HEK293T (cell line): Measurements from ENCODE around the gene ACADSB.

Source experiments
- CTCF ChIA-PET: fragments of 350-600 bp; formaldehyde crosslinking; extraction: SDS; loops from one replicate; lab custom pipeline; 2021; ENCODE audit warnings: antibody characterized with exemption, inconsistent platforms; lab: Yijun Ruan, JAX
- POLR2A ChIA-PET: fragments of 350-600 bp; formaldehyde crosslinking; extraction: SDS; loops from one replicate; lab custom pipeline; 2020; ENCODE audit warnings: antibody characterized with exemption, inconsistent platforms; lab: Yijun Ruan, JAX
- DNase-seq: peaks from one replicate; pipeline ENCODE4 v3.0.0; 2012; ENCODE audit warnings: mixed read lengths; ENCODE audit errors: extremely low spot score
- ARNT ChIP-seq: fragments of 450-650 bp; IDR thresholded peaks from 2 replicates; pipeline ENCODE4 v1.6.1; 2017; ENCODE audit warnings: mild to moderate bottlenecking
- BHLHE40 ChIP-seq: fragments of 450-650 bp; IDR thresholded peaks from 2 replicates; pipeline ENCODE4 v1.6.1; 2016; ENCODE audit warnings: mild to moderate bottlenecking, moderate library complexity, borderline replicate concordance
- CTBP1 ChIP-seq: fragments of 450-650 bp; IDR thresholded peaks from 2 replicates; pipeline ENCODE4 v1.6.1; 2016; ENCODE audit warnings: borderline replicate concordance
- ELF4 ChIP-seq: fragments of 450-650 bp; IDR thresholded peaks from 2 replicates; pipeline ENCODE4 v1.6.1; 2017; ENCODE audit warnings: antibody characterized with exemption
- FOXA1 ChIP-seq: fragments of 450-650 bp; IDR thresholded peaks from 2 replicates; pipeline ENCODE4 v1.6.1; 2016; ENCODE audit warnings: mild to moderate bottlenecking
- FOXK2 ChIP-seq: fragments of 450-650 bp; IDR thresholded peaks from 2 replicates; pipeline ENCODE4 v1.6.1; 2016; ENCODE audit warnings: mild to moderate bottlenecking
- FOXM1 ChIP-seq: fragments of 450-650 bp; IDR thresholded peaks from 2 replicates; pipeline ENCODE4 v1.6.1; 2017; ENCODE audit warnings: mild to moderate bottlenecking, borderline replicate concordance
- HDGF ChIP-seq: fragments of 450-650 bp; IDR thresholded peaks from 2 replicates; pipeline ENCODE4 v1.6.1; 2017; ENCODE audit warnings: antibody characterized with exemption, borderline replicate concordance
- L3MBTL2 ChIP-seq: fragments of 450-650 bp; conservative IDR thresholded peaks from 2 replicates; pipeline ENCODE4 v1.6.1; 2016; ENCODE audit warnings: mild to moderate bottlenecking
- LEF1 ChIP-seq: fragments of 450-650 bp; IDR thresholded peaks from 2 replicates; pipeline ENCODE4 v1.6.1; 2017; ENCODE audit warnings: mild to moderate bottlenecking, borderline replicate concordance
- NFRKB ChIP-seq: fragments of 450-650 bp; IDR thresholded peaks from 2 replicates; pipeline ENCODE4 v1.6.1; 2016; ENCODE audit warnings: mild to moderate bottlenecking, moderate library complexity
- SP1 ChIP-seq: fragments of 450-650 bp; IDR thresholded peaks from 2 replicates; pipeline ENCODE4 v1.6.1; 2017
- SUZ12 ChIP-seq: fragments of 450-650 bp; IDR thresholded peaks from 2 replicates; pipeline ENCODE4 v1.6.1; 2016; ENCODE audit warnings: mild to moderate bottlenecking
- TARDBP ChIP-seq: fragments of 450-650 bp; IDR thresholded peaks from 2 replicates; pipeline ENCODE4 v1.6.1; 2016
- ZNF384 ChIP-seq: fragments of 450-650 bp; IDR thresholded peaks from 2 replicates; pipeline ENCODE4 v1.6.1; 2016
- TF ChIP-seq, protein P1 (sequence below): fragments of 450-650 bp; IDR thresholded peaks from 2 replicates; pipeline ENCODE4 v1.6.1; 2016

The ACADSB gene

GRCh38 chr10:122980209-122981065 is 28.4 kb upstream of the ACADSB start, which contains the start of gene PSTK:
Gene PSTK, plus strand, starts transcription at chr10:122980401. Its CDS starts 79 bp downstream, at chr10:122980480.
- peak; percentile 96 for DNase-seq
- CTCF ChIA-PET: interaction anchor here (0.7 to 1.0 kb wide), 2 partner anchors 9 to 27 kb away, joined by 3 to 4 read pairs; no protein-coding TSS in a partner anchor
- TF ChIP-seq LEF1: 0 out of 2 replicates have a peak, but pooled peaks have one; percentile 40
- no peak for TF ChIP-seq BHLHE40
- no peak for TF ChIP-seq NFRKB
- no peak for TF ChIP-seq SP1
- no peak for TF ChIP-seq CTBP1
- TF ChIP-seq FOXK2: no peak
- TF ChIP-seq, protein P1, sequence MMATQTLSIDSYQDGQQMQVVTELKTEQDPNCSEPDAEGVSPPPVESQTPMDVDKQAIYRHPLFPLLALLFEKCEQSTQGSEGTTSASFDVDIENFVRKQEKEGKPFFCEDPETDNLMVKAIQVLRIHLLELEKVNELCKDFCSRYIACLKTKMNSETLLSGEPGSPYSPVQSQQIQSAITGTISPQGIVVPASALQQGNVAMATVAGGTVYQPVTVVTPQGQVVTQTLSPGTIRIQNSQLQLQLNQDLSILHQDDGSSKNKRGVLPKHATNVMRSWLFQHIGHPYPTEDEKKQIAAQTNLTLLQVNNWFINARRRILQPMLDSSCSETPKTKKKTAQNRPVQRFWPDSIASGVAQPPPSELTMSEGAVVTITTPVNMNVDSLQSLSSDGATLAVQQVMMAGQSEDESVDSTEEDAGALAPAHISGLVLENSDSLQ: no peak
- TF ChIP-seq HDGF: no peak
- TF ChIP-seq L3MBTL2: peak; percentile 98
- no peak for TF ChIP-seq ZNF384
- no peak for TF ChIP-seq FOXA1
- peak; percentile 64; the same call in 1 of the 2 replicates for TF ChIP-seq ELF4
- no peak for TF ChIP-seq SUZ12
- no peak for TF ChIP-seq TARDBP
- TF ChIP-seq ARNT: no peak
- TF ChIP-seq FOXM1: peak; percentile 27; the same call in 1 of the 2 replicates
- POLR2A ChIA-PET: interaction anchor here (0.6 to 3.2 kb wide), 12 partner anchors 9 to 28 kb away, joined by 3 to 22 read pairs (median 4); partner anchors contain the start of genes ACADSB, C10orf88 and IKZF5

- ChIA-PET CTCF (interaction anchor here (1.0 kb wide), 1 partner anchor 26 kb away, joined by 4 read pairs; no protein-coding TSS in a partner anchor), POLR2A (interaction anchor here (0.6 to 3.2 kb wide), 9 partner anchors 8 to 27 kb away, joined by 3 to 22 read pairs (median 7); partner anchors contain the start of genes ACADSB, C10orf88 and IKZF5)
- no peak for TF ChIP-seq LEF1
- TF ChIP-seq ZNF384: no peak
- no peak for TF ChIP-seq CTBP1
- no peak for TF ChIP-seq HDGF
- no peak for TF ChIP-seq NFRKB
- TF ChIP-seq ELF4: no peak
- TF ChIP-seq ARNT: no peak
- DNase-seq: peak; percentile 54
Measured at GRCh38 chr10:122981066-122981464, 27.7 kb upstream of the ACADSB start.

GRCh38 chr10:122983898-122984297 is 24.9 kb upstream of the ACADSB start:
- no peak for DNase-seq
- ChIA-PET CTCF (no interaction called here), POLR2A (no interaction called here)
- TF ChIP-seq CTBP1: no peak
- no peak for TF ChIP-seq LEF1
- TF ChIP-seq ELF4: no peak
- no peak for TF ChIP-seq SUZ12
- TF ChIP-seq FOXK2: no peak
- no peak for TF ChIP-seq L3MBTL2
- TF ChIP-seq SP1: no peak
- no peak for TF ChIP-seq FOXM1
- TF ChIP-seq HDGF: no peak
- TF ChIP-seq, protein P1: no peak
- TF ChIP-seq ARNT: no peak
- TF ChIP-seq TARDBP: no peak
- TF ChIP-seq NFRKB: no peak
- TF ChIP-seq FOXA1: no peak
- TF ChIP-seq BHLHE40: no peak
- no peak for TF ChIP-seq ZNF384

GRCh38 chr10:122984708-122985107 is 24.1 kb upstream of the ACADSB start:
- TF ChIP-seq, protein P1: no peak
- TF ChIP-seq FOXM1 (no peak), SP1 (no peak), ARNT (no peak), L3MBTL2 (no peak), ZNF384 (no peak), SUZ12 (no peak), CTBP1 (no peak), BHLHE40 (no peak), ELF4 (no peak), LEF1 (no peak), NFRKB (no peak), FOXK2 (no peak), FOXA1 (no peak), TARDBP (no peak), HDGF (no peak)
- no peak for DNase-seq
- ChIA-PET CTCF (no interaction called here), POLR2A (no interaction called here)

DNA sequence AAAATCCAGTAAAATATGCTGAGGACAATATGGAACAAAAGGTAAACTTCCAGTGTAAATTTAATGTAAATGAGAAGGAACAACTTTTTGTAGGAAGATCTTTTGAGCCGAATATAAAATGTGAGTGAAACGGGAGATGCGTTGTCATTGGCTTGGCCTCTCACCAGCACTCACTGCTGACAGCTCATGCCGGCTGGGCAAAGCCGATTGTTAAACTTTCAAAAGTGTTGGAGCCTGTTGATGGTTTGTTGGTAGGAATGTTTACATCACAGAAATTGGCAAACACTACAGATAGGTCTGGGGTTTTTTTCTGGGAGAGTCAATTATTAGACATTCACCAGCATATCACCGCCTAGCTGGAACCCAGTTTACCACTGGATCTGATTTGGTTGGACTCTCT is 22.5 kb upstream of the ACADSB start:
- ChIA-PET POLR2A (no interaction called here), CTCF (no interaction called here)
- no peak for TF ChIP-seq CTBP1
- TF ChIP-seq FOXM1: no peak
- TF ChIP-seq NFRKB: no peak
- no peak for TF ChIP-seq ARNT
- TF ChIP-seq FOXK2: no peak
- no peak for TF ChIP-seq FOXA1
- TF ChIP-seq L3MBTL2: no peak
- TF ChIP-seq HDGF: no peak
- TF ChIP-seq LEF1: no peak
- no peak for TF ChIP-seq BHLHE40
- no peak for DNase-seq
